ENCODE data around the gene BICD2.

DNA sequence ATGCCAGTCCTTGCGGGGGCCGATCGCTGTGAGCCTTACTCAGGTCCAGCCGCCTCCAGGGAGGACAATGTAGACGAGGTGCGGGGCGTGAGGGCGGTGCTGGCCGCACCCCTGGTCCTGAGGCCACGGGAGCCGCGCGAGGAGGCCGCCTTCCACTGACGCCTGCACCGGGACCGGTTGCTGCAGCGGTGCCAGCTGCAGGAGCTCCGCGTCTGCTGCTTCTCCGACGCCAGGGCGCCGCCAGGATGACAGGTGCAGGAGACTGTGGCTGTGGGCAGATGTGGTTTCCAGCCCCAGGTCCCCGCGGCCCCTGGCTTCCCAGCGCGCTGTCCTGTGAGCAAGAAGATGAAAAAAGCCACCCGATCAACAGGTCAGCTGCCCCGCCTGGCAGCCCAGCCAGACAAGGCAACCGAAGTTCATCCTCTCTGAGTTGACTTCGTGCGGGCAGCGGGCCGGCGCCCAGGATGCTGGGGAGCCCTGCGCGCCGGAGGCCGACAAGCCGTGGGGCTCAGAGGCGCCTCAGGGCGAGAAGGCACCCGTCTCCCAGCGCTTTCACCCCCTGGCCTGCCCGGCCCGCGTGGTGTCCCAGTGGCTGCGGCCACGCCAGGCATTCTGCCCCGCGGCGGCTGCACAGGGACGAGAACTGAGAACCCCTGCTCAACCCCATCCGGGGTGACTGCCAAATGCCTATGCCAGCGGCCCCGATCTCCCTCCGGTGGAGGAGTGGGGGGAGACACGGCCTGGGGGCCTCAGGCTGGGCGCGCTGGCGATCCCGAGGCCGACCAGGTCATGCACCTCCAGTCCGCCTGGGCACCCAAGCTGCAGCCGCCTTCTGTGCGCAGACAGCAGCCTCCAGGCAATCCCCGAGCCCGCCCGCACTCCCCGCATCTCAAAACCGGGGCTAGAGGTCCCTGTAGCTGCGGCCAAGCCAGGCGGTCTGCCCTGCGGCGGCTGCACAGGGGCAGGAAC lies 43.4 kb upstream of the BICD2 start:
- TF ChIP-seq, protein P1, sequence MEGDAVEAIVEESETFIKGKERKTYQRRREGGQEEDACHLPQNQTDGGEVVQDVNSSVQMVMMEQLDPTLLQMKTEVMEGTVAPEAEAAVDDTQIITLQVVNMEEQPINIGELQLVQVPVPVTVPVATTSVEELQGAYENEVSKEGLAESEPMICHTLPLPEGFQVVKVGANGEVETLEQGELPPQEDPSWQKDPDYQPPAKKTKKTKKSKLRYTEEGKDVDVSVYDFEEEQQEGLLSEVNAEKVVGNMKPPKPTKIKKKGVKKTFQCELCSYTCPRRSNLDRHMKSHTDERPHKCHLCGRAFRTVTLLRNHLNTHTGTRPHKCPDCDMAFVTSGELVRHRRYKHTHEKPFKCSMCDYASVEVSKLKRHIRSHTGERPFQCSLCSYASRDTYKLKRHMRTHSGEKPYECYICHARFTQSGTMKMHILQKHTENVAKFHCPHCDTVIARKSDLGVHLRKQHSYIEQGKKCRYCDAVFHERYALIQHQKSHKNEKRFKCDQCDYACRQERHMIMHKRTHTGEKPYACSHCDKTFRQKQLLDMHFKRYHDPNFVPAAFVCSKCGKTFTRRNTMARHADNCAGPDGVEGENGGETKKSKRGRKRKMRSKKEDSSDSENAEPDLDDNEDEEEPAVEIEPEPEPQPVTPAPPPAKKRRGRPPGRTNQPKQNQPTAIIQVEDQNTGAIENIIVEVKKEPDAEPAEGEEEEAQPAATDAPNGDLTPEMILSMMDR (IDR thresholded peaks at IDR 0.05; ENCODE audit: insufficient read depth, low read length, poor library complexity, severe bottlenecking), result no peak
- no peak for TF ChIP-seq EZH2phosphoT487 (conservative IDR thresholded peaks at IDR 0.05; ENCODE audit: low read length)
